Upper lobe of left lung (tissue), 6 donors: Measurements from ENCODE around the gene ATP2A1. TPM values are rescaled to one million over a fixed set of nuclear protein-coding genes. Genes with fewer than 3 reads are reported as not detected.

ENCODE experiments used
- ATAC-seq, 2 donors: fragments of 200-7000 bp; cut with Tn5 transposase; one replicate each; pipeline ENCODE4 v1.9.1; 2022; ENCODE audit warnings: mild to moderate bottlenecking in 2 of 2, moderate library complexity in 2 of 2; ENCODE audit not compliant: low FRiP score in 2 of 2
- DNase-seq, 2 donors: peaks; one replicate each; pipeline ENCODE4 v3.0.0-alpha.2; 2019 to 2020
- H3K27ac ChIP-seq, 4 donors: fragments of 200-600 bp; sonication (generic); one replicate each; pipeline ENCODE4 v1.5.1; 2016 to 2019
- H3K27me3 ChIP-seq, 4 donors: fragments of 200-600 bp; sonication (generic); one replicate each; pipeline ENCODE4 v1.5.1; 2017 to 2019
- H3K36me3 ChIP-seq, 4 donors: fragments of 200-600 bp; sonication (generic); one replicate each; pipeline ENCODE4 v1.5.1; 2016 to 2019
- H3K4me1 ChIP-seq, 4 donors: fragments of 200-600 bp; sonication (generic); one replicate each; pipeline ENCODE4 v1.5.1; 2018 to 2019
- H3K4me3 ChIP-seq, 4 donors: fragments of 200-600 bp; sonication (generic); one replicate each; pipeline ENCODE4 v1.5.1; 2017 to 2019; ENCODE audit warnings: mild to moderate bottlenecking in 2 of 4, moderate library complexity in 1 of 4
- H3K9me3 ChIP-seq, 4 donors: fragments of 200-600 bp; sonication (generic); one replicate each; pipeline ENCODE4 v1.5.1; 2018 to 2019
- EP300 ChIP-seq, 4 donors: sonication (generic); formaldehyde crosslinking; IDR thresholded peaks; one replicate each; pipeline ENCODE4 v1.5.1; 2017; ENCODE audit warnings: antibody characterized with exemption in 4 of 4, control low read depth in 2 of 4
- POLR2A ChIP-seq, 4 donors: fragments of 450-650 bp; IDR thresholded peaks; one replicate each; pipeline ENCODE4 v1.5.1; 2016 to 2017; ENCODE audit warnings: antibody characterized with exemption in 4 of 4, mild to moderate bottlenecking in 2 of 4
- POLR2AphosphoS5 ChIP-seq, 2 donors: sonication (generic); formaldehyde crosslinking; IDR thresholded peaks; one replicate each; pipeline ENCODE4 v1.5.1; 2017; ENCODE audit warnings: antibody characterized with exemption in 2 of 2
- WGBS, 2 donors: methylation state at CpG; one replicate each; pipeline ENCODE4 v1.1.5; 2017 to 2018; 5-methylcytosine and 5-hydroxymethylcytosine counted together
- total RNA-seq, 6 donors: library from RNA; depleted of rRNA in 4 of 6; stranded (reverse); fragments of >200 nt in 4 of 6; gene quantifications; one replicate each; pipeline versions ENCODE4 v1.1.0 to v1.2.1, GENCODE V29; 2016 to 2021
- TF ChIP-seq, protein P1 (sequence below), 6 experiments: fragments of 450-650 bp in 4 of 6; fragments of 200-600 bp in 2 of 6; sonication (generic) in 2 of 6; IDR thresholded peaks; one replicate each; pipeline ENCODE4 v1.5.1; 2016 to 2019; ENCODE audit warnings: antibody characterized with exemption in 6 of 6
- donor health status: DM: no; HTN: no; CAD: no; lungs with moderate emphysema.
- donor health status: DM: no; HTN: yes; CAD: no; lungs with severe emphysema.

ATP2A1 gene
- total RNA-seq, 6 donors from 2014 or later: 0.15 to 4.2 (median 0.57) TPM

DNA sequence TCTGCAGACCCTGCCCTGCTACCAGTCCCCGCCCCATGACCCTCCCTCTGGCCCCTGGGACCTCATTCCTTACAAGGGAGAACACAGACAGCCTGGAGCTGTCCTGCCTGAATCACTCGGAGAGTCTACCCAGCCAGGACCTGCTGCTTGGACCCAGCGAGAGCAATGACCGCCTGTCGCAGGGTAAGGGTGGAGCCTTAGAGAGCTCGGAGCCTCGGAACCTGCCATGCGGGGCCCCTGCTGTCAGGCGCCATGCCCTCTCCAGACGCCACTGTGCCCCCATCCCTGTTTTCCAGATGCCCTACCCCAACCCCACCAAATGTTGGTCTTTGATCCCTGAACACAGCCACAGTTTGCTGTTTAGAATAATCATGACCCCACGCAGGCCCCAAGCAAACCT, 9.1 kb upstream of the ATP2A1 start:
- TF ChIP-seq POLR2A (IDR thresholded peaks at IDR 0.05): no peak
- no peak for TF ChIP-seq POLR2AphosphoS5 (IDR thresholded peaks at IDR 0.05)
- TF ChIP-seq EP300 (IDR thresholded peaks at IDR 0.05): no peak
- TF ChIP-seq, protein P1, sequence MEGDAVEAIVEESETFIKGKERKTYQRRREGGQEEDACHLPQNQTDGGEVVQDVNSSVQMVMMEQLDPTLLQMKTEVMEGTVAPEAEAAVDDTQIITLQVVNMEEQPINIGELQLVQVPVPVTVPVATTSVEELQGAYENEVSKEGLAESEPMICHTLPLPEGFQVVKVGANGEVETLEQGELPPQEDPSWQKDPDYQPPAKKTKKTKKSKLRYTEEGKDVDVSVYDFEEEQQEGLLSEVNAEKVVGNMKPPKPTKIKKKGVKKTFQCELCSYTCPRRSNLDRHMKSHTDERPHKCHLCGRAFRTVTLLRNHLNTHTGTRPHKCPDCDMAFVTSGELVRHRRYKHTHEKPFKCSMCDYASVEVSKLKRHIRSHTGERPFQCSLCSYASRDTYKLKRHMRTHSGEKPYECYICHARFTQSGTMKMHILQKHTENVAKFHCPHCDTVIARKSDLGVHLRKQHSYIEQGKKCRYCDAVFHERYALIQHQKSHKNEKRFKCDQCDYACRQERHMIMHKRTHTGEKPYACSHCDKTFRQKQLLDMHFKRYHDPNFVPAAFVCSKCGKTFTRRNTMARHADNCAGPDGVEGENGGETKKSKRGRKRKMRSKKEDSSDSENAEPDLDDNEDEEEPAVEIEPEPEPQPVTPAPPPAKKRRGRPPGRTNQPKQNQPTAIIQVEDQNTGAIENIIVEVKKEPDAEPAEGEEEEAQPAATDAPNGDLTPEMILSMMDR (IDR thresholded peaks at IDR 0.05): no peak
- Histone ChIP-seq H3K4me1 (peaks cover 11 to 24% (median 11%) of the 10 kb centered on the region in 4 donors), H3K4me3 (no peak overlapping the region), H3K36me3 (peaks cover 18 to 81% (median 62%) of the 10 kb centered on the region in 4 donors), H3K27ac (no peak overlapping the region), H3K9me3 (no peaks in the 10 kb centered on the region), H3K27me3 (no peaks in the 10 kb centered on the region)
- DNase-seq (no peak), ATAC-seq (no peak)
- 92 to 95% methylated on average over 3 to 11 of the region's 11 CpGs for WGBS, 2 donors

DNA sequence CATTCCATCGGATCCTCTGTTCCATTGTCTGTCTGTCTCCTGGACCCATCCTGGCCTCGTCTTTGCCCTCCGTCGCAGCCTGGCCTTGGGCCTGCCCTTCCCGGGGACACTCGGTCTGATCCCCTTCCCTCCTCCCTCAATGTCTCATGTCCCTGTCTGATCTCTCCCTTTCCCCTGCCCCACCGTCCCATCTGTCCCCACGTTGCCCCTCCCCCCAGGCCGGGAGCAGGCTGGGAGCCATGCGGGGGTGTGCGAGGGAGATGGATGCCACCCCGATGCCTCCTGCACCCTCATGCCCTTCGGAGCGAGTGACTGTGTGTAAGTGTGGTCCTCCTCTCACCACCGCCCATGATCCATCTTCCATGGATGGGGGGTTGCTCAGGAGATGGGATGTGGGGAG, 5.3 kb upstream of the ATP2A1 start:
- Histone ChIP-seq H3K9me3 (no peaks in the 10 kb centered on the region), H3K27me3 (no peaks in the 10 kb centered on the region), H3K4me3 (no peak overlapping the region), H3K27ac (no peak overlapping the region), H3K36me3 (peaks cover 18 to 66% (median 54%) of the 10 kb centered on the region in 4 donors), H3K4me1 (no peaks in the 10 kb centered on the region)
- ATAC-seq (no peak), DNase-seq (no peak)
- TF ChIP-seq, protein P1 (IDR thresholded peaks at IDR 0.05): no peak
- no peak for TF ChIP-seq POLR2A (IDR thresholded peaks at IDR 0.05)
- TF ChIP-seq EP300 (IDR thresholded peaks at IDR 0.05): no peak
- no peak for TF ChIP-seq POLR2AphosphoS5 (IDR thresholded peaks at IDR 0.05)
- 87 to 95% methylated on average over 10 to 15 of the region's 15 CpGs for WGBS, 2 donors

- peaks cover 0 to under 1% (median 0%) of the 10 kb centered on the region in 4 donors for H3K4me1 ChIP-seq
- no peak overlapping the region for H3K4me3 ChIP-seq
- H3K27me3 ChIP-seq: no peaks in the 10 kb centered on the region
- ATAC-seq (peak; percentile 31 to 58), DNase-seq (no peak)
- 83 to 88% methylated on average over 14 to 18 of the region's 18 CpGs for WGBS, 2 donors
- TF ChIP-seq POLR2A (IDR thresholded peaks at IDR 0.05): no peak
- TF ChIP-seq, protein P1 (IDR thresholded peaks at IDR 0.05): peak; percentile 49 to 70 (median 64)
- H3K9me3 ChIP-seq: no peaks in the 10 kb centered on the region
- no peak overlapping the region for H3K27ac ChIP-seq
- H3K36me3 ChIP-seq: peaks cover 13 to 59% (median 47%) of the 10 kb centered on the region in 4 donors
These were observed 4.6 kb upstream of the ATP2A1 start for GRCh38 chr16:28873543-28874201.

DNA sequence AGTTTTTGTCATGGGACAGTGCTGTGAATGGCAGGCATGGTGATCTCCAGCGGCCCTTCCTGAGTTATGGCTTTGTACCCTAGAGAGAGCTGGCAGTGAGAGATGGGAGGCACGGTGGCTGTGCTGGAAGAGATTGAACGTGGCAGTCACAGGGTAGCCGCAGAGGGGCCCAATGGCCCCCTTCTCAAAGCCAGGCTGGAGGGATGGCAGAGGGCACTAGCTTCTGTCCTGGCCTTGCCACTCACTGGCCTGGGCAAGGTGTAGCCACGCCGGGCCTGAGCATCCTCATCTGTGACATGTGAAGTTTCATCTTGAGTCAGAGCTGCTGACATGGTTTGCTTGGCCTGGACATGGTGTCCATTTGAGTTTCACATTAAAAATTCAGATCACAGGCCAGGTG, 3.9 kb upstream of the ATP2A1 start:
- Histone ChIP-seq H3K4me3 (no peak overlapping the region), H3K36me3 (peaks cover 6 to 51% (median 39%) of the 10 kb centered on the region in 4 donors), H3K9me3 (no peaks in the 10 kb centered on the region), H3K27ac (no peak overlapping the region), H3K4me1 (peaks cover 4 to 8% (median 5%) of the 10 kb centered on the region in 4 donors), H3K27me3 (no peaks in the 10 kb centered on the region)
- 83 to 95% methylated on average over 2 to 6 of the region's 6 CpGs for WGBS, 2 donors
- DNase-seq: no peak
- ATAC-seq: no peak
- TF ChIP-seq POLR2A (IDR thresholded peaks at IDR 0.05) (no peak), POLR2AphosphoS5 (IDR thresholded peaks at IDR 0.05) (no peak), EP300 (IDR thresholded peaks at IDR 0.05) (no peak)
- TF ChIP-seq, protein P1 (IDR thresholded peaks at IDR 0.05): no peak
